Hippocampal formation (tissue), 2 donors: ENCODE measurements around the gene LY86.

Experiments
- DNase-seq, 2 donors: peaks; one replicate each; lab custom pipeline; 2025; lab: John Stamatoyannopoulos, UW

LY86 gene

GRCh38 chr6:6588064-6588923 is at the start of gene LY86:
LY86 (plus strand) TSS chr6:6588720; CDS start chr6:6588735, 15 bp downstream.
- DNase-seq: no peak

- DNase-seq: no peak
Observed at GRCh38 chr6:6539036-6539435, 49.5 kb upstream of the LY86 start.

GRCh38 chr6:6542357-6542756 is 46.2 kb upstream of the LY86 start:
- DNase-seq: no peak

GRCh38 chr6:6543181-6543879 is 45.2 kb upstream of the LY86 start:
- DNase-seq: no peak

GRCh38 chr6:6545616-6546317 is 42.8 kb upstream of the LY86 start:
- no peak for DNase-seq

GRCh38 chr6:6546318-6547109 is 42.0 kb upstream of the LY86 start:
- peak in 1 of 2 donors; percentile 49 for DNase-seq

- peak; percentile 82 to 84 for DNase-seq
Observed at GRCh38 chr6:6547110-6547879, 41.2 kb upstream of the LY86 start.

- DNase-seq: peak in 1 of 2 donors; percentile 37
Observed at GRCh38 chr6:6556161-6556737, 32.3 kb upstream of the LY86 start.

- DNase-seq: no peak
Observed at GRCh38 chr6:6556738-6557503, 31.6 kb upstream of the LY86 start.

- no peak for DNase-seq
Observed at GRCh38 chr6:6557504-6557839, 31.0 kb upstream of the LY86 start.

- DNase-seq: no peak
Observed at GRCh38 chr6:6557886-6558285, 30.6 kb upstream of the LY86 start.

- DNase-seq: no peak
Observed at GRCh38 chr6:6559994-6560570, 28.4 kb upstream of the LY86 start.

GRCh38 chr6:6560909-6561308 is 27.6 kb upstream of the LY86 start:
- no peak for DNase-seq

- no peak for DNase-seq
Observed at GRCh38 chr6:6564154-6564553, 24.4 kb upstream of the LY86 start.

GRCh38 chr6:6565069-6565468 is 23.5 kb upstream of the LY86 start:
- no peak for DNase-seq

- DNase-seq: no peak
Observed at GRCh38 chr6:6565488-6565887, 23.0 kb upstream of the LY86 start.

- no peak for DNase-seq
Observed at GRCh38 chr6:6566766-6567165, 21.8 kb upstream of the LY86 start.

GRCh38 chr6:6569096-6569810 is 19.3 kb upstream of the LY86 start:
- no peak for DNase-seq

GRCh38 chr6:6569811-6570164 is 18.7 kb upstream of the LY86 start:
- no peak for DNase-seq
